SK-N-SH (cell line): ENCODE results near the gene STARD3. TPM values are rescaled to one million over a fixed set of nuclear protein-coding genes. Genes with fewer than 3 reads are reported as not detected.

Source experiments
- CTCF ChIA-PET: fragments of 300-600, 350-600 bp; formaldehyde crosslinking; extraction: SDS; loops from one replicate; lab custom pipeline; 2021; lab: Yijun Ruan, JAX
- POLR2A ChIA-PET: fragments of 350-600 bp; sonication (Branson Sonifier 250); formaldehyde crosslinking; extraction: SDS; loops from one replicate; lab custom pipeline; 2020; ENCODE audit warnings: antibody characterized with exemption, inconsistent platforms; lab: Yijun Ruan, JAX
- DNase-seq: peaks from one replicate; pipeline ENCODE4 v3.0.0; 2012
- H2AFZ ChIP-seq: fragments of 200-600 bp; sonication (generic); 2 replicates; pipeline ENCODE4 v1.8.1; 2016; ENCODE audit warnings: antibody characterized with exemption, mild to moderate bottlenecking, low read depth
- H3F3A ChIP-seq: fragments of 200-600 bp; sonication (generic); replicated peaks from 2 replicates; pipeline ENCODE3; 2016; ENCODE audit warnings: antibody characterized with exemption, mild to moderate bottlenecking; ENCODE audit not compliant: insufficient read depth
- H3K27ac ChIP-seq, 2 experiments: fragments of 200-500 bp in 1 of 2; fragments of 200-600 bp in 1 of 2; sonication (Bioruptor generic) in 1 of 2; sonication (generic), shearing (Covaris generic) in 1 of 2; 2 replicates each; pipeline versions ENCODE4 v1.5.1 to v1.6.1; 2014 to 2016; ENCODE audit warnings: low read depth in 2 of 2, inconsistent platforms in 1 of 2, low read length in 1 of 2, mild to moderate bottlenecking in 1 of 2, mixed read lengths in 1 of 2
- H3K27me3 ChIP-seq: fragments of 200-600 bp; sonication (generic), shearing (Covaris generic); 2 replicates; pipeline ENCODE4 v1.6.1; 2016; ENCODE audit warnings: mixed run types; ENCODE audit not compliant: insufficient read depth
- H3K36me3 ChIP-seq, 2 experiments: fragments of 200-500 bp in 1 of 2; fragments of 200-600 bp in 1 of 2; sonication (Bioruptor generic) in 1 of 2; sonication (generic) in 1 of 2; replicated peaks in 1 of 2; 2 replicates each; pipeline versions ENCODE3 to v1.5.1; 2014 to 2016; ENCODE audit warnings: low read length in 1 of 2, mild to moderate bottlenecking in 1 of 2; ENCODE audit not compliant: insufficient read depth in 2 of 2, control insufficient read depth in 1 of 2
- H3K4me1 ChIP-seq, 2 experiments: fragments of 200-500 bp in 1 of 2; fragments of 200-600 bp in 1 of 2; sonication (Bioruptor generic) in 1 of 2; sonication (generic), shearing (Covaris generic) in 1 of 2; 2 replicates each; pipeline versions ENCODE4 v1.5.1 to v1.6.1; 2014 to 2016; ENCODE audit warnings: low read depth in 1 of 2, low read length in 1 of 2, mixed run types in 1 of 2; ENCODE audit not compliant: insufficient read depth in 2 of 2, control insufficient read depth in 1 of 2
- H3K4me2 ChIP-seq: fragments of 200-600 bp; sonication (generic), shearing (Covaris generic); 2 replicates; pipeline ENCODE4 v1.6.1; 2017; ENCODE audit warnings: mixed run types
- H3K4me3 ChIP-seq, 2 experiments: fragments of 200-500 bp in 1 of 2; fragments of 200-600 bp in 1 of 2; sonication (Bioruptor generic) in 1 of 2; sonication (generic), shearing (Covaris generic) in 1 of 2; 2 replicates each; pipeline versions ENCODE4 v1.5.1 to v1.8.1; 2014 to 2016; ENCODE audit warnings: low read depth in 2 of 2, inconsistent platforms in 1 of 2, low read length in 1 of 2, mild to moderate bottlenecking in 1 of 2, mixed read lengths in 1 of 2, moderate library complexity in 1 of 2
- H3K79me2 ChIP-seq: fragments of 200-600 bp; sonication (generic); 2 replicates; pipeline ENCODE4 v1.8.1; 2017; ENCODE audit warnings: mild to moderate bottlenecking; ENCODE audit not compliant: insufficient read depth
- H3K9ac ChIP-seq: fragments of 200-600 bp; sonication (generic); 2 replicates; pipeline ENCODE4 v1.6.1; 2017; ENCODE audit warnings: mixed run types
- H3K9me2 ChIP-seq: fragments of 200-600 bp; sonication (generic); 2 replicates; pipeline ENCODE4 v1.6.1; 2017; ENCODE audit warnings: mixed run types
- H3K9me3 ChIP-seq: fragments of 200-600 bp; sonication (generic); 2 replicates; pipeline ENCODE4 v1.6.1; 2017; ENCODE audit warnings: mixed run types, mild to moderate bottlenecking, moderate library complexity
- H4K20me1 ChIP-seq: fragments of 200-600 bp; sonication (generic); 2 replicates; pipeline ENCODE4 v1.6.1; 2017; ENCODE audit warnings: mild to moderate bottlenecking, mixed run types; ENCODE audit not compliant: insufficient read depth
- CTCF ChIP-seq: fragments of 200-600 bp; sonication (generic); IDR thresholded peaks from 2 replicates; pipeline ENCODE4 v1.6.1; 2017; ENCODE audit warnings: antibody characterized with exemption, mild to moderate bottlenecking, moderate library complexity
- ELF1 ChIP-seq: IDR thresholded peaks from 2 replicates; pipeline ENCODE4 v1.4.0; 2012
- EP300 ChIP-seq, 2 experiments: IDR thresholded peaks; 2 replicates each; pipeline versions ENCODE4 v1.4.0 to v1.6.1; 2012; ENCODE audit warnings: borderline replicate concordance in 1 of 2, low read depth in 1 of 2, low read length in 1 of 2
- EZH2phosphoT487 ChIP-seq: fragments of 200-600 bp; sonication (generic); IDR thresholded peaks from 2 replicates; pipeline ENCODE4 v1.6.1; 2017; ENCODE audit warnings: low read depth, mixed run types, mild to moderate bottlenecking, antibody characterized with exemption, moderate library complexity, borderline replicate concordance
- FOXJ3 ChIP-seq: sonication (generic); formaldehyde crosslinking; IDR thresholded peaks from 2 replicates; pipeline ENCODE4 v1.5.1; 2020; ENCODE audit warnings: mild to moderate bottlenecking, missing genetic modification reagents
- FOXM1 ChIP-seq: IDR thresholded peaks from 2 replicates; pipeline ENCODE4 v1.4.0; 2012; ENCODE audit warnings: low read depth, mild to moderate bottlenecking
- GATA2 ChIP-seq: sonication (generic); formaldehyde crosslinking; IDR thresholded peaks from 2 replicates; pipeline ENCODE4 v1.5.0; 2020; ENCODE audit warnings: mild to moderate bottlenecking, missing genetic modification reagents
- IRF3 ChIP-seq: fragments of 150-350 bp; IDR thresholded peaks from 2 replicates; pipeline ENCODE4 v1.6.1; 2016; ENCODE audit warnings: mild to moderate bottlenecking, low read depth, low read length
- POLR2AphosphoS5 ChIP-seq: IDR thresholded peaks from 2 replicates; pipeline ENCODE4 v1.6.1; 2012; ENCODE audit warnings: low read depth, low read length
- RCOR1 ChIP-seq: fragments of 150-350 bp; IDR thresholded peaks from 2 replicates; pipeline ENCODE4 v1.6.1; 2017; ENCODE audit warnings: antibody characterized with exemption, low read length
- RXRA ChIP-seq: IDR thresholded peaks from 2 replicates; pipeline ENCODE4 v1.4.0; 2012; ENCODE audit warnings: low read depth, mild to moderate bottlenecking, borderline replicate concordance
- SIN3A ChIP-seq: IDR thresholded peaks from 2 replicates; pipeline ENCODE4 v1.6.1; 2012; ENCODE audit warnings: low read depth, mild to moderate bottlenecking, low read length, moderate library complexity, borderline replicate concordance
- TCF12 ChIP-seq: IDR thresholded peaks from 2 replicates; pipeline ENCODE4 v1.4.0; 2012
- TEAD4 ChIP-seq: IDR thresholded peaks from 2 replicates; pipeline ENCODE4 v1.4.0; 2012; ENCODE audit warnings: mild to moderate bottlenecking, borderline replicate concordance; ENCODE audit not compliant: insufficient read depth
- YY1 ChIP-seq: IDR thresholded peaks from 2 replicates; pipeline ENCODE4 v1.4.0; 2012; ENCODE audit warnings: low read depth, mild to moderate bottlenecking
- WGBS: methylation state at CpG from one replicate; pipeline ENCODE4 v1.1.6; 2017; ENCODE audit warnings: low lambda C conversion rate; 5-methylcytosine and 5-hydroxymethylcytosine counted together
- polyA plus RNA-seq, 3 experiments: library from polyadenylated mRNA; depleted of rRNA; stranded (reverse); fragments of >200 nt; gene quantifications; 2 replicates each; pipeline ENCODE4 v1.2.3, GENCODE V29; 2012
- TF ChIP-seq, protein P1 (sequence below): IDR thresholded peaks from 2 replicates; pipeline ENCODE4 v1.4.0; 2012; ENCODE audit warnings: low read depth, borderline replicate concordance
- TF ChIP-seq, protein P2 (sequence below): IDR thresholded peaks from 2 replicates; pipeline ENCODE4 v1.4.0; 2012; ENCODE audit warnings: low read depth

Gene STARD3
- polyA plus RNA-seq, 1 of the 3 experiments (the other 2 are of a cell fraction), result 76.8 TPM

DNA sequence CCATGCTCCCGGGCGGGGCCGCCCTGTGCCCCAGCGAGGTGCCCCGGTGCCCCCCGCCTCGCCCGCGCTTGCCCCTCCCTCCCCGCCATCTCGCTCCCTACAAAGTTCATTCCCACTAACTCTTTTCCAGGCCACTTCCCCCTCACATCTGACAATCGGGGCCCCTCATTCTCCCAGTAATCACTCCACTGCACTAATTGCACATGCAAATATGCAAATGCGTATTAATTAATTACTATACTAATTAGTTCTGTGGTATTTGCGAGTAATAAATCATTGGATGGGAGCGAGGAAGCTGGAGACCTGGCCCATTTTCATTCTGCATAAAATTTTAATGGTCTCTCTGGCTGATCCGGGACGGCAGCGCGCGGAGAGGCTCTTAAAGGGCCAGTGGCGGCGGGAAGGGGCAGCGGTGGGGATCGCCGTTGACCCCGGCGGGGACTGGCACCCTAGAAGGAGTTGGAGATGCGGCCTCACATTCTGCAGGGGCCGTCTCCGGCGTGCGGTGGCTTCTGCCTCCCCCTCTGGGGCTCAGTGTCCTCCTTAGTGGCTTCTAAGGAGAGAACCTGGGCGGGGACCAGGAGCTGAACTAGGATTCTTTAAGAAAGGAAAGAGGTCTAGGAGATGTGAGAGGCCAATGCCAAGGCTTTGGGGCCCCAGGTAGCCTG, 18.6 kb upstream of the STARD3 start:
- no peaks in the 10 kb centered on the region for H3K9me2 ChIP-seq
- peak overlapping the region; percentile 82 for H3K4me2 ChIP-seq
- DNase-seq, result peak; percentile 64
- H2AFZ ChIP-seq, result peak overlapping the region; percentile 98
- peaks cover 5% of the 10 kb centered on the region for H3F3A ChIP-seq
- no peaks in the 10 kb centered on the region for H3K9me3 ChIP-seq
- no peaks in the 10 kb centered on the region for H3K79me2 ChIP-seq
- ChIA-PET CTCF (interaction anchor here (0.7 to 14.5 kb wide), 11 partner anchors 10 to 138 kb away, joined by 3 to 483 read pairs (median 5); partner anchors contain the start of genes MIEN1, NEUROD2, PNMT and STARD3), POLR2A (interaction anchor here (0.5 to 0.9 kb wide), 2 partner anchors 52 to 100 kb away, joined by 3 to 4 read pairs; no protein-coding TSS in a partner anchor)
- H3K36me3 ChIP-seq, result no peaks in the 10 kb centered on the region
- 0 out of 4 replicates have a peak overlapping the region, but pooled peaks of 1 of the 2 experiments have one; percentile 0 for H3K27ac ChIP-seq
- peak overlapping the region; percentile 42 to 67 for H3K4me3 ChIP-seq
- 7% methylated on average over 27 of the region's 33 CpGs for WGBS
- H3K9ac ChIP-seq, result peak overlapping the region; percentile 66; the same call in 1 of the 2 replicates
- no peak for TF ChIP-seq SIN3A
- TF ChIP-seq GATA2 (CRISPR knock-in tag), result no peak
- TF ChIP-seq IRF3, result no peak
- TF ChIP-seq CTCF, result no peak
- TF ChIP-seq TEAD4, result no peak
- no peak for TF ChIP-seq YY1
- H3K4me1 ChIP-seq, result peaks cover 0 to 15% of the 10 kb centered on the region in 2 experiments; a peak in 1 of 4 replicates
- no peaks in the 10 kb centered on the region; the same call in 1 of the 2 replicates for H3K27me3 ChIP-seq
- 0 out of 2 replicates have a peak, but pooled peaks cover 4% of the 10 kb centered on the region for H4K20me1 ChIP-seq

DNA sequence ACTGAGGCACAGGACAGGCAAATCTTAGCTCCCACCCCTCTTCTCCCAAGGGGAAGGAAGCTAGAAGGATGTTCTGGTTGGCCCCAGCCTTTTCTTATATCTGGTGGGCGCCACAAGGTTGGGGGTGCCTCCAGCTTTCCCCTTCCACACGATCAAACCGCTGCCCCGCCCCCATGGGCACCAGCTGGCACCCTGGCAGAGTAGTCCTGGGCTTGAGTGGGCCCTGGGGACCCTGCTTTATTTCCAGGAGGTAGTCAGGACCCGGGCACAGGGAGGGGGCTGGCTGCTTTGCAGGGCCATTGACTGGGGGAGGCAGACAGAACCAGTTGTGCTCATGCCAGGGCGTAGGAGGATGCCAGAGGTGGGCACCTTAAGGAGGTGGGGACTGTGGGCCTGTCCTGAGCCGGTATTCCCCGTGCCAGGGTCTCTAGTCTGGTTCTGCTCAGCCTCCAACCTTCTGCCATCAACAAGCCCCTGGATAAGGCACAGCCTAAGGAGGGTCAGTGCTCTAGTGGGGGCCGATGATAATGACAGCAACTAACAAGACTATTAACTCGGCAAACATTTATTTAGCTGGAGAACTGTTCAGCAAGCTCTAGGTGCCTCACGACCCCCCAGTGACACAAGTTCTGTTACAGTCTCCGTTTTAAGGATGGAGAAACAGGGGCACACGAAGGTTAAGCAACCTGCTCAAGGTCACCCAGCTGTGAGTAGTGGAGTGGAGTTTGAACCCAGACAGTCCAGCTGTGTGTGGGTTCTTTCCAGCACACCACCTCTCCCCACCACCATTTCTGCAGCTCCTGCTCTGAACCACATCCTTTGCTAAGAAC, 17.8 kb upstream of the STARD3 start:
- H3K27ac ChIP-seq, result no peak overlapping the region
- H3K27me3 ChIP-seq, result no peaks in the 10 kb centered on the region; the same call in 1 of the 2 replicates
- CTCF ChIA-PET, result interaction anchor here (0.7 to 14.5 kb wide), 13 partner anchors 9 to 139 kb away, joined by 3 to 483 read pairs (median 5); partner anchors contain the start of genes MIEN1, NEUROD2, PNMT and STARD3
- TF ChIP-seq EP300 (IDR thresholded peaks at IDR 0.05; ENCODE audit: borderline replicate concordance in 1 of 2, low read depth in 1 of 2, low read length in 1 of 2) (no peak), IRF3 (no peak), RCOR1 (no peak), FOXM1 (no peak), TEAD4 (no peak), FOXJ3 (CRISPR knock-in tag) (no peak), RXRA (no peak), ELF1 (no peak), EZH2phosphoT487 (no peak), SIN3A (no peak), TCF12 (no peak), POLR2AphosphoS5 (no peak)
- TF ChIP-seq, protein P1, sequence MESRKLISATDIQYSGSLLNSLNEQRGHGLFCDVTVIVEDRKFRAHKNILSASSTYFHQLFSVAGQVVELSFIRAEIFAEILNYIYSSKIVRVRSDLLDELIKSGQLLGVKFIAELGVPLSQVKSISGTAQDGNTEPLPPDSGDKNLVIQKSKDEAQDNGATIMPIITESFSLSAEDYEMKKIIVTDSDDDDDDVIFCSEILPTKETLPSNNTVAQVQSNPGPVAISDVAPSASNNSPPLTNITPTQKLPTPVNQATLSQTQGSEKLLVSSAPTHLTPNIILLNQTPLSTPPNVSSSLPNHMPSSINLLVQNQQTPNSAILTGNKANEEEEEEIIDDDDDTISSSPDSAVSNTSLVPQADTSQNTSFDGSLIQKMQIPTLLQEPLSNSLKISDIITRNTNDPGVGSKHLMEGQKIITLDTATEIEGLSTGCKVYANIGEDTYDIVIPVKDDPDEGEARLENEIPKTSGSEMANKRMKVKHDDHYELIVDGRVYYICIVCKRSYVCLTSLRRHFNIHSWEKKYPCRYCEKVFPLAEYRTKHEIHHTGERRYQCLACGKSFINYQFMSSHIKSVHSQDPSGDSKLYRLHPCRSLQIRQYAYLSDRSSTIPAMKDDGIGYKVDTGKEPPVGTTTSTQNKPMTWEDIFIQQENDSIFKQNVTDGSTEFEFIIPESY, result no peak
- TF ChIP-seq, protein P2, sequence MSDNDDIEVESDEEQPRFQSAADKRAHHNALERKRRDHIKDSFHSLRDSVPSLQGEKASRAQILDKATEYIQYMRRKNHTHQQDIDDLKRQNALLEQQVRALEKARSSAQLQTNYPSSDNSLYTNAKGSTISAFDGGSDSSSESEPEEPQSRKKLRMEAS, result no peak

More for the DNA sequence above, 17.8 kb upstream of the STARD3 start:
- Histone ChIP-seq H3F3A (peaks cover 5% of the 10 kb centered on the region), H2AFZ (peak overlapping the region; percentile 98; the same call in 1 of the 2 replicates), H3K9me3 (no peaks in the 10 kb centered on the region), H3K9me2 (no peaks in the 10 kb centered on the region), H3K4me1 (peaks cover 0 to 15% of the 10 kb centered on the region in 2 experiments; a peak in 1 of 4 replicates), H3K9ac (no peak overlapping the region), H3K36me3 (no peaks in the 10 kb centered on the region), H3K79me2 (no peaks in the 10 kb centered on the region), H3K4me3 (peak overlapping the region in 1 of 2 experiments; percentile 67; a peak in 1 of 4 replicates), H3K4me2 (peak overlapping the region; percentile 82), H4K20me1 (0 out of 2 replicates have a peak, but pooled peaks cover 4% of the 10 kb centered on the region)
- no peak for DNase-seq
- WGBS, result 76% methylated on average over 12 of the region's 13 CpGs
- POLR2A ChIA-PET, result interaction anchor here (0.5 to 0.9 kb wide), 2 partner anchors 52 to 100 kb away, joined by 3 to 4 read pairs; no protein-coding TSS in a partner anchor
